GM19372 (cell line): ENCODE measurements around the gene ALDH3A1.
A peak's percentile ranks its signal among the peaks of the same experiment; 100 is the strongest.
"Not testable (repeated sequence)": the region's sequence is repeated elsewhere in the genome, so short reads cannot be mapped to it uniquely, and the experiment has no call there.

Experiments
- ATAC-seq: cut with Tn5 transposase; IDR thresholded peaks from one replicate; pipeline ENCODE4 v1.9.1; 2021; ENCODE audit warnings: mild to moderate bottlenecking, low read depth, moderate library complexity; ENCODE audit not compliant: unreplicated experiment

Gene ALDH3A1

DNA sequence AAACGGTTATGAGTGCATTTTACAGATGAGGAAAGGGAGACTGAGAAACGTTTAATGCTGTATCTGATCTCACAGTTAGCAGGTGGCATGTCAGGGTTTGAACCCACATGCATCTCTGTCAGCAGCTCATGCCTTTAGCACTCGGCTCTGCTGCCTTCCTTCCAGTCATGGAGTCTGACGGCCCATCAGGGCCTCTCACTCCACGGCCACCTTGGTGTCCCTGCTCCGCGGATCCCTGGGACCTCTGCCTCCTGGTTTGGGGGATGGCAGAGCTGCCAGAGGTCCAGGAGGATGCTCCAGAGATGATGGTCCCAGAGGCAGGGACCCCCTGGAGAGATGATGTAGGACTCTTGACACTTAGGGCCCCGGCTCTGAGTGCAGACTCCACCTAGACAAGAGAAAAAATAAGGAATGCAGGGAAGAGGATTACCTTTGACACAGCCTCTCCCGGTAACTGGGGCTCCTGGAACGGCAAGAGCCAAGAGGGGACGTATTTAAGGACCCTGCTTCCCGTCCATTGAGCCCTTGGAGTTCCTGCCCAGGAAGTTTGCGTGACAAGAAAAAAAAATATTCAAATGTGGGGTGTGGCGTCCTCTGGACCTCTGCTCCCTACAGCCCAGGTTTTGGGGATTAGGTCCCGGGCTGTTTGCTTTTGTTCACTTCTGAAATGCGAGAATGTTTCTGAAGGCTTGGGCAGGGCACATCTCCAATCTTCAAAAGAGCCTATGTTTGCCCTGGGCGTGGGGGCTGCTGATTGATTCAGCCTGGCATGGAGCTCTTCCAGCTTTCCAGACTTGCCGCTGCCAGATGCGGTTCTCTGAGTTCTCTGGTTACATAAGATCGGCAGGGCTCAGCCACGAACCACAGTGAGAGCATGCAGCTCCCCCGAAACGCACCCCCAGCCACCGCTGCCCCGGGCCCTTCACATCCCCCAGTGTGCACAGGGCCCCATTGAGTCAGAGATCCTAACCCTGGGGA is at the start of gene ALDH3A1:
Gene ALDH3A1 (minus strand): TSS at position 470 of the 978 bp plus-strand sequence. CDS start 3,169 bp downstream, outside the sequence.
- no peak for ATAC-seq

DNA sequence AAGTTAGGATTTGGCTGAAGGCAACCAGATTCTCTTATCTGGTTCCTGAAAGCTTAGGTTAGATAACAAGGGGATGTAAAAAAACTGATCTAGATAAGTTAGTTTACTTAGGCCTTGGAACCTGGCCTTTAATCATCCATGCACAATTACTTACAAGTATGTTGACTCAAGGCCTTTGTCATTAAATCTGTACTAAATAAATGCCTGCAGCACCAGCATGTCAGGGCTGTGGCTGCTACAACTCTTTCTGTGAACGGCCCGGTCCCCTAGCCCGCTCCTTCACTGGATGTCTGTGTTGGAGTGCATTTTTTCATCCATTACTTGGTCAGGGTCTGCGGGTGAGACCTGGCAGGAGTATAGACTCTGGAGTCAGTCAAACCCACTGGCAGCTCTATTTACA is 48.4 kb upstream of the ALDH3A1 start:
- ATAC-seq: no peak

DNA sequence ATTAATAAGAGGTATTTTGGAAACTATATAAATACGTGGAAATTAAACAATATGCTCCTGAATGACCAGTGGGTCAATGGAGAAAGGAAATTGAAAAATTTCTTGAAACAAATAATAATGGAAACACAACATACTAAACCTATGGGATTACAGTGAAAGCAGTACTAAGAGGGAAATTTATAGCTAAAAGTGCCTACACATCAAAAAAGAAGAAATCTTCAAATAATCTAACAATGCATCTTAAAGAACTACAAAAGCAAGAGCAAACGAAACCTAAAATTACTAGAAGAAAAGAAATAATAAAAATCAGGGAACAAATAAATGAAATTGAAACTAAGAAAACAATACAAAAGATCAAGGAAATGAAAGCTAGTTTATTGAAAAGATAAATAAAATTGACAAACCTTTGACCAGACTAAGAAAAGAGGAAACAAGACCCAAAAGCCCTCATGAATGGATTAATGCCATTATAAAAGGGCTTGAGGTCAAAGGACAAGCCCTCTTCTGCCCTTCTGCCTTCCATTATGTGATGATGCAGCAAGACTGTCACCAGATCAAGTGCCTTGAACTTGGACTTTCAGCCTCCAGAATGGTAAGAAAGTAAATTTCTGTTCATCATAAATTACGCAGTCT is 43.9 kb upstream of the ALDH3A1 start:
- no peak for ATAC-seq

DNA sequence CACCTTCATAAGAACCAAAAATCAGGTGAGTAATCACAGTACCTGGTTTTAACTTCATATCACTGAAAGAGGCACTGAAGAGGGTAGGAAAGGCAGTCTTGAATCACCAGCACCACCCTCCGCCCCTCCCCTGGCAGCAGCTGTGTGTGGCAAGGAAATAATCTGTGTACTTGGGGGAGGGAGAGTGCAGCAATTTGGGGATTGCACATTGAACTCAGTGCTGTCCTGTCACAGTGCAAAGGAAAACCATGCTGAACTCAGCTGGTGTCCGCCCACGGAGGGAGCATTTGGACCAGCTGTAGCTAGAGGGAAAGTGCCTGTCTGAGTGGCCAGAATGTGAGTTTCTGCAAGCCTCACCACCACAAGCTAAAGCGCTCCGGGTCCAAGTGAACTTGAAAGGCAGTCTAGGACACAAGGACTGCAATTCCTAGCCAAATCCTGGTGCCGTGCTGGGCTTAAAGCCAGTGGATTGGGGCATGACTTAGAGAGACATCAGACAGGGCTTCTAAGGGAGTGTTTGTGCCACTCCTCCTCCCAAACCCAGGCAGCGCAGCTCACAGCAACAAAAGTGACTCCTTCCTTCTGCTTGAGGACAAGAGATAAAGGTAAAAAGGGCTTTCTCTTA is 39.7 kb upstream of the ALDH3A1 start:
- ATAC-seq: no peak

DNA sequence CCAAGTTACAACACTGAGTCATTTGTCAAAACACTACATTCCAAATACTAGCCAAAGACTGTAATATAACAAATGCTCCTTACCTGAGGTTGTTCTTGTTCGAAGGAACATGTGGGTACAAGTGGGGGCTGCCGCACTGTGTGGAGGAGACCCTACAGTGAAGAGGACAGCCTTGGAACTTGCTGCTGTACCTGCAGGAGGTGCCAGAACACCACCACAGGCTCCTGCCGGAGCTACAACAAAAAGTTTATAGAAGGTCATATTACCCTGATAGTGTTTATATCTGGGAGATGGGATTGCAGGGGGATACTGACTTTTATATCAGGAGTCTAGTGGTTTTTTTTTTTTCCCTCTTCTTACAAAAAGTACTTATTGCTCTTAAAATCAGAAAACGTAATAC is 37.8 kb upstream of the ALDH3A1 start:
- ATAC-seq: no peak

DNA sequence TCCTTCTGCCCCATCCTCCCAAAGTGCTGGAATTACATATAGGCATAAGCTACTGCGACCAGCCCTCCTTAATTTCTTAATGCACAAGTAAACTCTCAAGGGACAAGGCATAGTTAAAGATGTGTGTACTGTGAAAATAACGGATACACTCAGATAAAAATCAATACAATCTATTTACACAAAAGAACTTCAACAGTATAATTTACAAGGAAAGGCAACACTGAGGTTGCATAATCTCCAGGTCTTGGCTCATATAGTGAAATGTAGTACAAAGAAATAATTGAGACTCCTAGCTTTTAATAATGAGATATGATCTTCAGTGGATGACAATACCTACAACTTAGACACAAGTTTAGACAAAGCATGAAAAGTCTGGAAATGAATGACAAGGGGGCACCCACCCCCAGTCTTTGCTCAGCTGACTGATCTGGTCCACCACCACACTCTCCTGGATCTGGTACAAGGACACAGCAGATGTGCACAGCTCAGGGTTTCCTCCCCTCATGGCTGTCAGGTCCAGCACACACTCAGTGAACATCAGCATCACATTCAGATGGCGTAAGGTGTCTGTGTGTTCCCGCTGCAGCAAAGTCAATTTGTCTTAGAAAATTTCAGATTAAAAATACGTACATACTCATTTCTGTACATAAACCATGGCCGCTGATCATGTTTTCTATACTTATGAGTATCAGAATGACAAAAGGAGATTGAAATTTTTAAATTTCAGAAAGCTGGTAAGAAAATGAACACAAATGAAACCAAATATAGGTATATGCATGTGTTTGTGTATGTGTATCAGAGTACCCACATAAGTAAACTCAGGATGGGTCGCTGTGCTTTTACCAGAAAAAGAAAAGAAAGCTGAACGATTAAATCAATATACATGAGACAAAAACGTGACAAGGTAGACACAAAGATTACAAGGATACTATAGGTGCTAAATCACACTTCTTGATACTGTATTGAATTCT is 33.7 kb upstream of the ALDH3A1 start:
- no peak for ATAC-seq

DNA sequence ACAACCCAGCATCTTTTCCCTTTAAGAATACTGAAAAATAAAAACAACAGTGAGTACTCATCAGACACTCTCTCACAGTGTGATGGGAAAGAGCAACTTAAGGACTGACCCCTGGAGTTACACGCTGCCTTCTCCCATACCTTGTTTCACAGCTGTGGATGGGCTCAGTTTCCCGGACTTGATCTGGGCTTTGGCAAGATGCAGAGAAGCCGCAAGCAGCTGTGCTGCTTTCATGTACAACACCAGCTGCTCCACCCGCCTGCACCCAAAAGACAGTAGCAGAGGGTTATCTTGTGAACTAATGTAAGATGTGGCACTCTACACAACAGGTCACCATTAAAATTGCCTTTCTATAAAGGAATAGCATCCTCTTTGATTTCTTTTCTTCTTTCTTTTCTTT is 32.7 kb upstream of the ALDH3A1 start:
- ATAC-seq: no peak

DNA sequence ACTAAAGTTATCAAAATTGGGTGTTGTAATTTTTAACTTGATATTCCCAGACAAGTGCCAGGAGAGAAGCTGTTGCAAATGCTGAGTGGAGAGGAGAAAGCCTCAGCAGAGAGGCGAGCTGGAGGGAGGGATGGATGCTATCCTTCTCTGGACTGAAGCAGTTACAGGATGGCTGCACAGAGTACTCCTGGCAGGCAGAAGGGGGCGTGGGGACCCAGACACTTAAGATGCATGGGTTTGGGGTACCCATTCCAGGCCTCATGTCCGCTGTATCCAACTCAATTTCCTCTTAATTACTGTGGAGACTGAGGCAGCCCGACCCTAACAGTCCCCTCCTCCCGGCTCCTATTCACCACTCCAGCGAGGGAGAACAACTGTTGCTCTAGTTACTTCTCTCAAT is 25.4 kb upstream of the ALDH3A1 start:
- no peak for ATAC-seq

DNA sequence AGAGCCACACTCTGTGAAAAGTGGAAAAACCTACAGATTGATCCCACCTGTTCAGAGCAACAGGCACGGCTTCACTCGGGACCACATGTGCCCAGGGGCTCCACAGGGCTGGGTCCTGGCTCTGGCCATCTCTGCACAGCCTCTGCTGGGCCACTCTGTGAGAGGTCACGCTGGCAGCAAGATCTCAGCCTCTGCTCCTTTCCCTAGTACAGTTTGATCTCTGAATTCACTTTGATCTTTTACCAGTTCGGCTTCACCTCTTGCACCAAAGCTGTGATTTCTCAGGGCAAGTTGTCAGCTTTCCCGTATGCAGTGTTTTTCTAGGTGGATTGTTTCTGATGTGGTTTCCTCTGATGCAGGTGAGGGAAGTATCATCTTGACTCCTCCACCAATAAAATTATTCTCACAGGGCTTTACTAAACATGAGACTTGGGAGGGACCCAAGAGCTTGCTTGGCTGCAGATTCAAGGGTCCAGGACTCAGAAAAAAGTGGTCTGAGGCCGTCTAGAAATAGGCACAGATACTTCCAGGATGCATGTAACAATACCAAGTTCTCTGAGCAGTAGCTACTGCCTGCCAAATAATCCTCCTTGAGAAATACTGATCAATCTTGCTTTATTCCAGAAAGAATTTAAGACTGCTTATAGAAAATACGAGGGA is 24.0 kb upstream of the ALDH3A1 start:
- ATAC-seq: no peak

DNA sequence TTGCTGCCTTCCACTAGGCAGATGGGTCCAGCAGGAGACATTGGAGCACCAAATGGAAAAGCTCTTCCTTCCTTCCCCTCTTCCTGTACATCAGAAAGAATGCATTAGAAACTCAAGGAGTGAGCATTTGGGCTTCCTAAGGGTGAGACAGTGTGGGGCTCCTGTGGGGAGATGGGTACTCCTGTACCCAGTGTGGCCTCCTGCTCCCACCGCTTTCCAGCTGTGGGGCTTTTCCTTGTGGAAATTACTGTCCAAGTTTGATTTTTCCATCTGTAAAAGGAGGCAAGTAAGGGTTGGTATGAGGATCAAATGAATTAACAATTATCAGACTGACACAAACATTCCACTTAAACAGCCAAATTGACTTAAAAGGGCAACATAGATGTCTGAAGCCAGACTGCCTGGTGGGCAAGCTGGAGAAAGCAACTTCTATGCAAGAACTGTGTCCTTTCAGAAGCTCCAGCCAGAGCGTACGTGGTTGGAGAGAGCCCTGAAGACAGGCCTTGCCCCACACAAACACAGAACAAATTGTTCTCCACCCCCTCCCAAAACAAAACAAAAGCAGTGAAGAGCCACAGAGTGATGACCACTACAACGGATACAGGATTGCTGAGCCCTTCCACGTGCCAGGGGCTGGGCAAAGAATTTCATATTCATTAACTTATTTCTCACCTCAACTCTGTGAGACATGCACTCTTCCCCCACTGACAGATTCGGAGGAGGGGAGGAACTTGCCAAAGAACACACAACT is 23.1 kb upstream of the ALDH3A1 start:
- no peak for ATAC-seq

DNA sequence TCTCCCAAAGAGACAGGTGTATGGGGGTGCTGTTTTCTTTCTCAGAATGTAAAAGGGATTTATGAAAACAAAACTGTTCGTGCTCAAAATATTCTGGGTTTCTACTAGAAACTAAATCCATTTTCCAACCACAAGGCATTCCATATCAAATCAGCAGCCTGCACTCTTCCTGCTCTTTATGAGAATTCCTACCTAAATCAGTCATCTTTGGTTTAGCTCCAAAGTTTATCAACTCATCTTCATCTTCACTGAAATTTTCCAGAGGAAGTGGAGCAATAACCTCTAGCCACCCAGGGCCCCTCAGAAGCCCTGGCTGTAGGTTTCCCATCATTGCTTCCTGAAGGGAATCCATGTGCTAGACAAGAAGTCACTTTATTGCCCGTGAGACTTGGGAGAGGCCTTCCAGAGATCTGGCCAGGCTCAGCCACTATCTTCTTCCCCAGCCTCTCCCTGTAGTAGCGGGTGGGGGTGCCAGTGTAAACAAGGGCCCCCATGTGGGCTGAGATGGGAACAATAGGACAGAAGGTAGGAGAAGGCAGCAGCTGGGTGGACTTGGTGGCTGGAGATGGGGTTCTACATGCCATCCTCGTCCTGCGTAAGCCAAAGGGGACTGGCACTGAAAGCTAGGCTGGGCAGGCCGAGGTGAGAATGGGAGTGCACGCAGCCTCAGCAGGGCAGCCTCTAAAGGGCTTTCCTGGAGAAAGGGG is 22.0 kb upstream of the ALDH3A1 start:
- ATAC-seq: no peak

DNA sequence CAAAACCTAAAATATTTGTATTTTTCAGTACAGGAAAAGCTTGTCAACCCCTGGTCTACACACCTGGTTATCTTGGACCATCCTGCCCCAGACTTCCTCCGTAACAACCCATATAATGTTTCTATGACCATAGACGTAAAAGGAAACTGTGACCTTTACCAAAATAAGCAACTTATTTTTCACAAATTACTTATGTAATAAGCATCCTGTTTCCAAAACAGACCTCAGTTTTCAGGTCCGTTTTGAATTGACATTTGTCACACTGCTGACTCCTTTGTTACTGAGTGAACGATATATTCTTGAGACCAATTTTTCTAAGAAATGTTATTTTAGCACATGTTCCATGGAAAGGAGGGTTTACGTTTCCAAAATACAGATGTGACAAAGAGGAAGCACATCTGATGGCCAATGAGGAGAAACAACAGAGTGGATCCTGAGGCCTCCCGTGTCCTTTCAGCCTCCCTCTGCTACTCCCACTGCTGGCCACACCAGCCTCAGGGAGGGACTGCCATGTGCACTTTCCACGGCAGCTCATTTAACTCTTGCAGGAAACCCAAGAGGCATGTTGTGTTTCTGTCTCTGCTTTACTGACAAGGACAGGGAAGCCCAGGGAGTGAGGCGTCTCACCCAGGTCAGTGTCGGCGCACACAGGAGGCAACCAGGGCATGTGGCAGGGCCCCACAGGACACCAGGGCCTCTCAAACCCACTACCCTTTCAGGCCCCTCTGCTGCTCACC is 20.1 kb upstream of the ALDH3A1 start:
- no peak for ATAC-seq

DNA sequence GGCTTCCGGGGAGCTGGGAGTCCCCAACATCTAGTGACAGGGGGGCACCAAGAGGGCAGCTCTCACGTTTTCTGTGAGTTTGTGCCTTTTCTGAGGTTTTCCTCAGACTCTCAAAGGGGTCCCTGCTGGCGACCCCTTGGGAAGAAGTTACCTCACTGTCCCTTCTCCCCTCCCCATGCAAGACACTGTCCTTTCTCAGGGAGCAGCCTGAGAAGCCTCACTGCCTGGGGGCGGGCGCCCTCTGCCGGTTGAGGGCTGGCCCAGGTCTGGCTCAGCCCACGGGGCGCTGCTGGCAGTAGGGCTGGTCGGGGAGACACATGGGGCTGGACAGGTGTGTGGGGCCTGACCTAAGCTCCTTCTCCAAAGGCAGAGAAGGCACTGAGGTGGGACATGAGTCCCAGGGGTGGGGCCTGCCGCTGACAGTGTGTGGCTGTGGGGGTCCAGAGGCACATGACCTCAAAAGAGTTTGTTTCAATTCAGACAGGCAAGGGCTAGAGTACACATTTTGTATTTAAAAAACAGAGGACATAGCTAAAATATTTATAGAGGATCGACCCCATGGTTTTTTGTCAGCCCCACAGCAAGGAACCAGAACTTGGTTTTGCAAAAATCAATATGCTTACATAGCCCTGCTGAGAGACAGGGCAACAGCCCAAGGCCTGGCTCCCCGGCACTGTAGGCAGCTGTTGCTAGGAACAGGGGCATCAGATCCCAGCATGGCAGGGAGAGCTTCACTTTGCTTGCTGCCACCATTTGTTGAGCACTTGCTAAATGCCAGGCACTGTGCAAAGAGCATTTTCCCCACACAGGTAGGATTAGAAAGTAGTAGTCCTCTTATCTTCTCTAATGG is 18.5 kb upstream of the ALDH3A1 start:
- ATAC-seq: peak; percentile 70

DNA sequence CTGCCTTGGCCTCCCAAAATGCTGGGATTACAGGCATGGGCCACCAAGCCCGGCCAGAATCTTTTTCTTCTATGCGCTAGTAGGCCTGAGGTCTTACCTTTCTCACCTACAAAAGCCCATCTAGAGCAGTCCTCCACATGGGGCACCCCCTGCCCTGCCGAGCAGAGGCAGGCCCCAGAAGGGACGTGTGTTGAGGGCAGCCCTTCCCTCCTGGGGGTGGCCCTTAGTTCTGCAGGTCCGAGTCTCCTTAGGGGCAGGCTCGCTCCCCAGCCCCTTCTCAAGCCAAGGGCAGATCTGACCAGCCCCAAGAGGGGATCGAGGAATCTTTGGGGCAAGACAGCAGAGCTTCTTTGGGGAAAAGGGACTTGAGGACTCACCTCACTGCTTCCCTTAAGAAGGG is 17.9 kb upstream of the ALDH3A1 start:
- no peak for ATAC-seq

DNA sequence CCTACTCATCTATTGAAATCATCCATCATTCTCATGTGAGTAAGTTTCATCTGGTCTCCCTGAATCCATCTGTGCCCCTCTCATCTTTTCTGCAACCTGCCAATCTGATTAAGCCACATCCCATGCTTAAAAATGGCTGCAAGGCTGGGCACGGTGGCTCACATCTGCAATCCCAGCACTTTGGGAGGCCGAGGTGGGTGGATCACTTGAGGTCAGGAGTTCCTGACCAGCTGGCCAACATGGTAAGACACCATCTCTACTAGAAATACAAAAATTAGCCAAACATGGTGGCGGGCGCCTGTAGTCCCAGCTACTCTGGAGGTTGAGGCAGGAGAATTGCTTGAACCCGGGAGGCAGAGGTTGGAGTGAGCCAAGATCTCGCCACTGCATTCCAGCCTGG is 15.9 kb upstream of the ALDH3A1 start:
- not testable (repeated sequence) for ATAC-seq

DNA sequence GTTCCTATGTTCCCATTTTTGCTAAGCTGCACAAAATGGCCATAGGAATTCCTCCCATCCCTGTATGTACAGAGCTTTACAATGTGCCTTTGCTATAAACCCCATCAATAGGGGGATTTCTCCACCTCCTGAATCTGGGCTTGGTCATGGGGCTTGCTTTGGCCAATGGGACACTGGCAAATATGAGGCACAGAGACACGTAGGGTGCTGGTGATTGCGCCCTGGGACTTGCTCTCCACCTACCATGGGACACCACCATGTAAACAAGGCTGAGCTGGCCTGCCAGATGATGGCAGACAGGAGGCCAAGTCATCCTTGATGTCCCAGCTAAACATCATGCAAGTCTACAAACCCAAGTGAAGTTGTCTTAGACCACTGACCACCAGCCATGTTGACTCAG is 15.3 kb upstream of the ALDH3A1 start:
- no peak for ATAC-seq

DNA sequence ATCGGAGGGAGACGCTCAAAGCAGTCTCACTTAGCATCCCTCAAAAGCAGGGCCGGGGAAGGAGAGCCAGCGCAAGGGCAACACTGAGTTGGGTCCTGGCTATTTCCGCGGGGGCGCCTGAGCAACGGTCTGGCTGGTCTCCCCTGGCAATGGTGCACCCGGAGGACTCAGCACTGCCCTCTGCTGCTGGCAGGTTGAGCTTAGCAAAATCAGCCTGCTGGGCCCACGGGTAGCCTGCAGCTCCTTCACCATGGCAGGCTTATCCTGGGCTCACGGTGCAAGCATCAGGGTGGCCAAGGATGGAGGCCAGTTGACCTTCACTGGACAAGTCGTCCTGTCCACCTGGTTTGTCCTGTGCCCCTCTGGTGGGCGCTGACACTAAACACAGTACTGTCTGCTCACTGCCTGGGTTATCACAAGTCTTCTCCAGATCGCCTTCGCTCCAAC is 14.4 kb upstream of the ALDH3A1 start:
- no peak for ATAC-seq
